ENCODE results near the gene PER2. TPM values are rescaled to one million over a fixed set of nuclear protein-coding genes. Genes with fewer than 3 reads are reported as not detected.

PER2 gene
- total and polyA plus RNA-seq, 2 of the 13 experiments (the other 11 are each of a cell fraction or from before 2014, with no cell fraction given), result 5.1 to 9.4 TPM

DNA sequence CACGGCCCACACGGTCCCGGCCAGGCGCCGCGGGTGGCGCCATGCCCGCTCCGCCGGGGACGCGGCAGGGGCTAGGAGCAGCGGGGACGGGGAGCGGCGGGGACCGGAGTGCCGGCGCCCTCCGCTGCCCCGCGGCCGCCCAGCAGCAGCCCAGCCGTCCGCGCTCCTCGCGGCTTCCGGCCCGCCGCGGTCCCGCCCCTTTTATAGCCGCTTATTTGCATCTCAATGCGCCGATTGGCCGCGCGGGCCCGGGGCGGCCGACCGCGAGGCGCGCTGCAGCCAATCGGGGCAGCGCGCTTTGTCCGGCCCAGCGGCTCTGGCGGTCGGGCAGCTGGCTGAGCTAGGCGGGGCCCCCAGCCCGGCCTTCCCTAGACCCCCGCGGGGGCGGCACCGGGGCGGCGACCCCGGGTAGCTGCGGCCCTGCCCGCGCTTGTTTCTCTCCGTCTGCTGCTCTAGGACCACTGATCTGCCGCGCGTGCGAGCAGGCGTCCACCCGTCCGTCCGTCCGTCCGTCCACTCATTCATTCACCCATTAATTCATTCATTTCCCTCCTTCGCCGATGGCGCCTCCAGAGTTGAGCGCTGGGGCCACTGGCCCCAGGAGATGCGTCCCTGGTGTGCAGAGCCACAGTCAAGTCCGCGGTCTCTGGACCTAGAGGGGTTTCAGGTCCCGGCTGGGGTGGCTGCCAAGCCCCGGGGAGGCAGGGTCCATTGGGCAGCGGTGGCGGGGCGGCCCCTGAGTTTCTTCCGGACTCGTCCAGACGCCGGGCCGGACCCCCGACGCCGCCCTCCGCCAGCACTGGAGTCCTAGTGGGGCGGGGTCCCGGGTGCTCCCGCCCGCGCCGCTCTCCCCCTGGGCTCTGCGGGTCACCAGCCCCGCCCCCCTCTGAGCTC is 48.3 kb downstream of the PER2 start, which contains the start of gene HES6 (continued):
- TF ChIP-seq BRD4 (CRISPR knock-in tag; IDR thresholded peaks at IDR 0.05), result no peak
- no peak for TF ChIP-seq ZFP41 (CRISPR knock-in tag; IDR thresholded peaks at IDR 0.05; ENCODE audit: borderline replicate concordance)
- TF ChIP-seq, protein P1, sequence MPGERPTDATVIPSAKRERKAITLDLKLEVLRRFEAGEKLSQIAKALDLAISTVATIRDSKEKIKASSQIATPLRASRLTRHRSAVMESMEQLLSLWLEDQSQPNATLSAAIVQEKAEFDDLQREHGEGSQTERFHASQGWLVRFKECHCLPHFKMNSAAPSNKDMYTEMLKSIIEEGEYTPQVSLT (CRISPR knock-in tag; IDR thresholded peaks at IDR 0.05; ENCODE audit: borderline replicate concordance, low read depth), result no peak
- TF ChIP-seq ZNF317 (CRISPR knock-in tag; IDR thresholded peaks at IDR 0.05), result 0 out of 2 replicates have a peak, but pooled peaks have one; percentile 23
- no peak for TF ChIP-seq KMT2B (CRISPR knock-in tag; IDR thresholded peaks at IDR 0.05)
- no peak for TF ChIP-seq POGZ (CRISPR knock-in tag; IDR thresholded peaks at IDR 0.05)
- 0 out of 2 replicates have a peak, but pooled peaks have one; percentile 34 for TF ChIP-seq ZNF12 (CRISPR knock-in tag; IDR thresholded peaks at IDR 0.05)
- peak; percentile 30 for TF ChIP-seq XRCC5 (optimal IDR thresholded peaks at IDR 0.05; ENCODE audit: low read length)
- TF ChIP-seq, protein P2, sequence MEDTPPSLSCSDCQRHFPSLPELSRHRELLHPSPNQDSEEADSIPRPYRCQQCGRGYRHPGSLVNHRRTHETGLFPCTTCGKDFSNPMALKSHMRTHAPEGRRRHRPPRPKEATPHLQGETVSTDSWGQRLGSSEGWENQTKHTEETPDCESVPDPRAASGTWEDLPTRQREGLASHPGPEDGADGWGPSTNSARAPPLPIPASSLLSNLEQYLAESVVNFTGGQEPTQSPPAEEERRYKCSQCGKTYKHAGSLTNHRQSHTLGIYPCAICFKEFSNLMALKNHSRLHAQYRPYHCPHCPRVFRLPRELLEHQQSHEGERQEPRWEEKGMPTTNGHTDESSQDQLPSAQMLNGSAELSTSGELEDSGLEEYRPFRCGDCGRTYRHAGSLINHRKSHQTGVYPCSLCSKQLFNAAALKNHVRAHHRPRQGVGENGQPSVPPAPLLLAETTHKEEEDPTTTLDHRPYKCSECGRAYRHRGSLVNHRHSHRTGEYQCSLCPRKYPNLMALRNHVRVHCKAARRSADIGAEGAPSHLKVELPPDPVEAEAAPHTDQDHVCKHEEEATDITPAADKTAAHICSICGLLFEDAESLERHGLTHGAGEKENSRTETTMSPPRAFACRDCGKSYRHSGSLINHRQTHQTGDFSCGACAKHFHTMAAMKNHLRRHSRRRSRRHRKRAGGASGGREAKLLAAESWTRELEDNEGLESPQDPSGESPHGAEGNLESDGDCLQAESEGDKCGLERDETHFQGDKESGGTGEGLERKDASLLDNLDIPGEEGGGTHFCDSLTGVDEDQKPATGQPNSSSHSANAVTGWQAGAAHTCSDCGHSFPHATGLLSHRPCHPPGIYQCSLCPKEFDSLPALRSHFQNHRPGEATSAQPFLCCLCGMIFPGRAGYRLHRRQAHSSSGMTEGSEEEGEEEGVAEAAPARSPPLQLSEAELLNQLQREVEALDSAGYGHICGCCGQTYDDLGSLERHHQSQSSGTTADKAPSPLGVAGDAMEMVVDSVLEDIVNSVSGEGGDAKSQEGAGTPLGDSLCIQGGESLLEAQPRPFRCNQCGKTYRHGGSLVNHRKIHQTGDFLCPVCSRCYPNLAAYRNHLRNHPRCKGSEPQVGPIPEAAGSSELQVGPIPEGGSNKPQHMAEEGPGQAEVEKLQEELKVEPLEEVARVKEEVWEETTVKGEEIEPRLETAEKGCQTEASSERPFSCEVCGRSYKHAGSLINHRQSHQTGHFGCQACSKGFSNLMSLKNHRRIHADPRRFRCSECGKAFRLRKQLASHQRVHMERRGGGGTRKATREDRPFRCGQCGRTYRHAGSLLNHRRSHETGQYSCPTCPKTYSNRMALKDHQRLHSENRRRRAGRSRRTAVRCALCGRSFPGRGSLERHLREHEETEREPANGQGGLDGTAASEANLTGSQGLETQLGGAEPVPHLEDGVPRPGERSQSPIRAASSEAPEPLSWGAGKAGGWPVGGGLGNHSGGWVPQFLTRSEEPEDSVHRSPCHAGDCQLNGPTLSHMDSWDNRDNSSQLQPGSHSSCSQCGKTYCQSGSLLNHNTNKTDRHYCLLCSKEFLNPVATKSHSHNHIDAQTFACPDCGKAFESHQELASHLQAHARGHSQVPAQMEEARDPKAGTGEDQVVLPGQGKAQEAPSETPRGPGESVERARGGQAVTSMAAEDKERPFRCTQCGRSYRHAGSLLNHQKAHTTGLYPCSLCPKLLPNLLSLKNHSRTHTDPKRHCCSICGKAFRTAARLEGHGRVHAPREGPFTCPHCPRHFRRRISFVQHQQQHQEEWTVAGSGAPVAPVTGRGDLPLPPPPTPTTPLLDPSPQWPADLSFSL (CRISPR knock-in tag; IDR thresholded peaks at IDR 0.05), result no peak
- TF ChIP-seq SPEN (CRISPR knock-in tag; IDR thresholded peaks at IDR 0.05; ENCODE audit: low read depth), result no peak
- no peak; the same call in 1 of the 2 replicates for TF ChIP-seq KLF15 (CRISPR knock-in tag; IDR thresholded peaks at IDR 0.05; ENCODE audit: borderline replicate concordance)
- TF ChIP-seq ZHX2 (IDR thresholded peaks at IDR 0.05; ENCODE audit: low read depth), result no peak
- TF ChIP-seq ZHX2 (CRISPR knock-in tag; IDR thresholded peaks at IDR 0.05; ENCODE audit: borderline replicate concordance), result peak; percentile 70; the same call in 1 of the 2 replicates
- no peak for TF ChIP-seq ZNF841 (CRISPR knock-in tag; IDR thresholded peaks at IDR 0.05; ENCODE audit: borderline replicate concordance)
